DOHH2 (cell line): ENCODE measurements around the gene PLK2.

Source experiments
- H3F3A ChIP-seq: fragments of 200-600 bp; sonication (generic), shearing (Covaris generic); 2 replicates; pipeline ENCODE4 v1.6.0; 2016; ENCODE audit warnings: antibody characterized with exemption, mild to moderate bottlenecking; ENCODE audit not compliant: control insufficient read depth, insufficient read depth
- H3K27ac ChIP-seq: fragments of 200-600 bp; sonication (generic); 2 replicates; pipeline ENCODE4 v1.5.1; 2014; ENCODE audit warnings: low read depth, mild to moderate bottlenecking, low read length, moderate library complexity
- H3K27me3 ChIP-seq: fragments of 200-600 bp; sonication (generic); 2 replicates; pipeline ENCODE4 v1.6.1; 2014; ENCODE audit warnings: mild to moderate bottlenecking, low read length, mixed read lengths; ENCODE audit not compliant: control insufficient read depth
- H3K36me3 ChIP-seq: fragments of 200-600 bp; sonication (generic); 2 replicates; pipeline ENCODE4 v1.6.1; 2014; ENCODE audit warnings: mild to moderate bottlenecking, low read length, moderate library complexity, mixed read lengths; ENCODE audit not compliant: control insufficient read depth
- H3K4me1 ChIP-seq: fragments of 200-600 bp; sonication (generic); 2 replicates; pipeline ENCODE4 v1.6.1; 2014; ENCODE audit warnings: mild to moderate bottlenecking, low read length, mixed read lengths; ENCODE audit not compliant: control insufficient read depth
- H3K4me2 ChIP-seq: fragments of 200-600 bp; sonication (generic); 2 replicates; pipeline ENCODE4 v1.6.0; 2014; ENCODE audit warnings: mild to moderate bottlenecking, low read length, moderate library complexity
- H3K4me3 ChIP-seq: fragments of 200-600 bp; sonication (generic); 2 replicates; pipeline ENCODE4 v1.5.1; 2014; ENCODE audit warnings: mild to moderate bottlenecking, low read length, mixed read lengths
- H3K79me2 ChIP-seq: fragments of 200-600 bp; sonication (generic); 2 replicates; pipeline ENCODE4 v1.6.1; 2014; ENCODE audit warnings: mild to moderate bottlenecking, low read length, mixed read lengths; ENCODE audit not compliant: control insufficient read depth
- H3K9me2 ChIP-seq: fragments of 200-600 bp; sonication (generic); replicated peaks from 2 replicates; pipeline ENCODE4 v1.6.1; 2014; ENCODE audit warnings: mild to moderate bottlenecking, low read length, mixed read lengths; ENCODE audit not compliant: control insufficient read depth
- H3K9me3 ChIP-seq: fragments of 200-600 bp; sonication (generic); 2 replicates; pipeline ENCODE4 v1.6.1; 2014; ENCODE audit warnings: antibody characterized with exemption, low read length, mixed read lengths; ENCODE audit not compliant: control insufficient read depth, insufficient read depth
- H4K20me1 ChIP-seq: fragments of 200-600 bp; sonication (generic); 2 replicates; pipeline ENCODE4 v1.6.0; 2014; ENCODE audit warnings: low read depth, mild to moderate bottlenecking, antibody characterized with exemption, low read length, moderate library complexity; ENCODE audit not compliant: control insufficient read depth, insufficient read depth
- CTCF ChIP-seq: fragments of 200-600 bp; sonication (generic); IDR thresholded peaks from one replicate; pipeline ENCODE4 v1.5.1; 2014; ENCODE audit warnings: antibody characterized with exemption, mild to moderate bottlenecking, low read depth, low read length; ENCODE audit not compliant: poor library complexity, severe bottlenecking
- EZH2phosphoT487 ChIP-seq: fragments of 200-600 bp; sonication (generic); IDR thresholded peaks from 2 replicates; pipeline ENCODE4 v1.6.1; 2017; ENCODE audit warnings: borderline replicate concordance, mild to moderate bottlenecking, antibody characterized with exemption, low read length, moderate library complexity, mixed read lengths

Gene PLK2

GRCh38 chr5:58405175-58405574 is 54.7 kb downstream of the PLK2 start:
- Histone ChIP-seq H3F3A (no peaks in the 10 kb centered on the region), H3K4me2 (no peak overlapping the region), H3K79me2 (no peaks in the 10 kb centered on the region), H3K27me3 (no peaks in the 10 kb centered on the region), H3K27ac (no peak overlapping the region), H3K4me3 (no peak overlapping the region), H3K9me3 (no peaks in the 10 kb centered on the region), H4K20me1 (no peaks in the 10 kb centered on the region), H3K36me3 (no peaks in the 10 kb centered on the region), H3K9me2 (no peaks in the 10 kb centered on the region), H3K4me1 (no peaks in the 10 kb centered on the region)
- TF ChIP-seq EZH2phosphoT487 (no peak), CTCF (no peak)

DNA sequence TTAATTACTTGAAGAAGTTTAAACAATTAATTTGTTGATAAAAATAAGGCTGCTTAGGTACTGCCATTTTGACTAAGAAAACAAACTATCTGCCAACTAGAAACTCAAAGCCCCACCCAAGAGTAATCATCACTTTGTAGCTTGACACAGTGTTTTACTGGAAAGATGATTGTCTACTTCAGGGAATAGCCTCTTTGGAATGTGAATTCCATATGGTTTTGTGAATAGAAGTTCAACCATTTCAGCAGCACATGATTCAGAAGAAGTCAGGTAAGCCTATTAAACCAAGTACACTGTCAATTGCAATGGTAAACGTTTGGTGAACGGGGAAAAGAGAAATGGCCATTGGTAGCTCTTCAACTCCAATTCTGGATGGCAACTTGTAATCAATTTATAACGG is 55.2 kb downstream of the PLK2 start:
- Histone ChIP-seq H4K20me1 (no peaks in the 10 kb centered on the region), H3K79me2 (no peaks in the 10 kb centered on the region), H3K4me1 (no peaks in the 10 kb centered on the region), H3K4me3 (no peak overlapping the region), H3K9me2 (no peaks in the 10 kb centered on the region), H3K4me2 (no peak overlapping the region), H3K27me3 (no peaks in the 10 kb centered on the region), H3K36me3 (no peaks in the 10 kb centered on the region), H3K9me3 (no peaks in the 10 kb centered on the region), H3F3A (no peaks in the 10 kb centered on the region), H3K27ac (no peak overlapping the region)
- TF ChIP-seq CTCF: no peak
- TF ChIP-seq EZH2phosphoT487: no peak
